Thyroid gland (tissue), 4 donors: ENCODE results near the gene EML4. TPM values are rescaled to one million over a fixed set of nuclear protein-coding genes. Genes with fewer than 3 reads are reported as not detected.

Experiments used
- DNase-seq, 2 donors: peaks; one replicate each; pipeline ENCODE4 v3.0.0-alpha.2; 2019
- H3K27ac ChIP-seq, 3 donors: fragments of 200-600 bp; sonication (generic); 1 replicate in 2 of 3; 2 replicates in 1 of 3; pipeline ENCODE4 v1.5.1; 2016 to 2019; ENCODE audit warnings: mild to moderate bottlenecking in 1 of 3, moderate library complexity in 1 of 3
- H3K27me3 ChIP-seq: fragments of 200-600 bp; sonication (generic); one replicate; pipeline ENCODE4 v1.5.1; 2019
- H3K36me3 ChIP-seq, 2 donors: fragments of 200-600 bp; sonication (generic); one replicate each; pipeline ENCODE4 v1.5.1; 2016 to 2019
- H3K4me1 ChIP-seq, 2 donors: fragments of 200-600 bp; sonication (generic); one replicate each; pipeline ENCODE4 v1.5.1; 2017 to 2019
- H3K4me3 ChIP-seq, 3 donors: fragments of 200-600 bp; sonication (generic); replicated peaks in 1 of 3; 1 replicate in 2 of 3; 2 replicates in 1 of 3; pipeline ENCODE4 v1.5.1; 2016; ENCODE audit warnings: mild to moderate bottlenecking in 1 of 3
- H3K9me3 ChIP-seq: fragments of 200-600 bp; sonication (generic); one replicate; pipeline ENCODE4 v1.5.1; 2017
- CTCF ChIP-seq, 6 experiments: fragments of 200-600 bp in 3 of 6; fragments of 450-650 bp in 3 of 6; sonication (generic) in 3 of 6; IDR thresholded peaks; one replicate each; pipeline ENCODE4 v1.5.1; 2016 to 2019; ENCODE audit warnings: antibody characterized with exemption in 6 of 6, mild to moderate bottlenecking in 2 of 6, inconsistent platforms in 1 of 6, moderate library complexity in 1 of 6
- POLR2A ChIP-seq, 2 donors: fragments of 450-650 bp; IDR thresholded peaks; one replicate each; pipeline ENCODE4 v1.6.1; 2017; ENCODE audit warnings: antibody characterized with exemption in 2 of 2, mild to moderate bottlenecking in 2 of 2, moderate library complexity in 1 of 2
- WGBS, 2 donors: methylation state at CpG; one replicate each; pipeline ENCODE4 v1.1.5; 2017; 5-methylcytosine and 5-hydroxymethylcytosine counted together
- intact Hi-C: fragments of 100-400 bp; cut with DNase I; formaldehyde crosslinking; loops from one replicate; pipeline ENCODE4 v1.15.1; 2023
- total RNA-seq, 4 donors: library from RNA; depleted of rRNA; stranded (reverse); fragments of >200 nt; gene quantifications; one replicate each; pipeline ENCODE4 v1.2.3, GENCODE V29; 2016

EML4 gene
- total RNA-seq, 4 donors from 2014 or later: 52.5 to 67.2 (median 64.7) TPM

- WGBS, 2 donors: 82 to 90% methylated on average over 4 of the region's 4 CpGs
- Histone ChIP-seq H3K4me3 (no peak overlapping the region), H3K9me3 (no peaks in the 10 kb centered on the region), H3K27me3 (no peaks in the 10 kb centered on the region), H3K4me1 (no peaks in the 10 kb centered on the region), H3K36me3 (no peaks in the 10 kb centered on the region), H3K27ac (no peak overlapping the region)
- intact Hi-C loops: no loop called here
- DNase-seq: no peak
- no peak for TF ChIP-seq POLR2A (IDR thresholded peaks at IDR 0.05)
- TF ChIP-seq CTCF (IDR thresholded peaks at IDR 0.05): no peak
These were observed 15.1 kb upstream of the EML4 start for GRCh38 chr2:42153944-42154581.

GRCh38 chr2:42156721-42157120 lies 12.4 kb upstream of the EML4 start:
- H3K9me3 ChIP-seq: no peaks in the 10 kb centered on the region
- TF ChIP-seq CTCF (IDR thresholded peaks at IDR 0.05) (no peak), POLR2A (IDR thresholded peaks at IDR 0.05) (no peak)
- intact Hi-C loops: no loop called here
- H3K4me1 ChIP-seq: no peaks in the 10 kb centered on the region
- H3K27me3 ChIP-seq: no peaks in the 10 kb centered on the region
- H3K27ac ChIP-seq: no peak overlapping the region
- H3K4me3 ChIP-seq: no peak overlapping the region
- no peak for DNase-seq
- H3K36me3 ChIP-seq: no peaks in the 10 kb centered on the region
- WGBS, 2 donors: 85 to 93% methylated on average over 4 of the region's 4 CpGs

GRCh38 chr2:42161444-42161843 lies 7.7 kb upstream of the EML4 start:
- no peaks in the 10 kb centered on the region for H3K36me3 ChIP-seq
- H3K27ac ChIP-seq: no peak overlapping the region
- no peak for DNase-seq
- no peak overlapping the region for H3K4me3 ChIP-seq
- TF ChIP-seq CTCF (IDR thresholded peaks at IDR 0.05): no peak
- no peak for TF ChIP-seq POLR2A (IDR thresholded peaks at IDR 0.05)
- H3K27me3 ChIP-seq: no peaks in the 10 kb centered on the region
- no peaks in the 10 kb centered on the region for H3K4me1 ChIP-seq
- H3K9me3 ChIP-seq: no peaks in the 10 kb centered on the region
- intact Hi-C loops: loop anchor here (10.0 kb wide), 1 partner anchor 57 kb away; no protein-coding TSS in a partner anchor

GRCh38 chr2:42163444-42164045 lies 5.6 kb upstream of the EML4 start:
- Histone ChIP-seq H3K36me3 (no peaks in the 10 kb centered on the region), H3K27ac (no peak overlapping the region), H3K4me3 (no peak overlapping the region), H3K27me3 (no peaks in the 10 kb centered on the region), H3K9me3 (no peaks in the 10 kb centered on the region), H3K4me1 (no peaks in the 10 kb centered on the region)
- intact Hi-C loops: loop anchor here (10.0 kb wide), 1 partner anchor 59 kb away; no protein-coding TSS in a partner anchor
- DNase-seq: no peak
- WGBS, 2 donors: 63% methylated on average over 8 of the region's 8 CpGs
- TF ChIP-seq POLR2A (IDR thresholded peaks at IDR 0.05) (no peak), CTCF (IDR thresholded peaks at IDR 0.05) (no peak)

- no peak for DNase-seq
- no peaks in the 10 kb centered on the region for H3K36me3 ChIP-seq
- no peaks in the 10 kb centered on the region for H3K4me1 ChIP-seq
- TF ChIP-seq CTCF (IDR thresholded peaks at IDR 0.05): no peak
- TF ChIP-seq POLR2A (IDR thresholded peaks at IDR 0.05): no peak
- intact Hi-C loops: loop anchor here (10.0 kb wide), 1 partner anchor 59 kb away; no protein-coding TSS in a partner anchor
- no peaks in the 10 kb centered on the region for H3K9me3 ChIP-seq
- no peaks in the 10 kb centered on the region for H3K27me3 ChIP-seq
- H3K27ac ChIP-seq: no peak overlapping the region
- 83 to 85% methylated on average over 3 of the region's 3 CpGs for WGBS, 2 donors
- no peak overlapping the region for H3K4me3 ChIP-seq
These were observed 5.1 kb upstream of the EML4 start for GRCh38 chr2:42164046-42164445.
